AG04450 (cell line): ENCODE data around the gene NOSTRIN. TPM values are rescaled to one million over a fixed set of nuclear protein-coding genes. Genes with fewer than 3 reads are reported as not detected.

Experiments
- CTCF ChIA-PET: fragments of 300-600, 350-600 bp; formaldehyde crosslinking; extraction: SDS; loops from one replicate; lab custom pipeline; 2022; ENCODE audit warnings: antibody characterized with exemption, inconsistent platforms; lab: Charles Lee
- POLR2A ChIA-PET: fragments of 350-600 bp; formaldehyde crosslinking; extraction: SDS; loops from one replicate; lab custom pipeline; 2021; ENCODE audit warnings: antibody characterized with exemption, inconsistent platforms; lab: Yijun Ruan, JAX
- DNase-seq: peaks from one replicate; pipeline ENCODE4 v3.0.0-alpha.2; 2011; ENCODE audit warnings: low read depth, low spot score
- H3K27ac ChIP-seq: one replicate; pipeline ENCODE4 v1.5.1; 2012; ENCODE audit warnings: low read depth, low read length, control low read depth
- H3K27me3 ChIP-seq: one replicate; pipeline ENCODE4 v1.6.0; 2012; ENCODE audit warnings: low read length; ENCODE audit not compliant: control insufficient read depth, insufficient read depth
- H3K4me3 ChIP-seq: 2 replicates; pipeline ENCODE4 v1.5.1; 2011; ENCODE audit warnings: mild to moderate bottlenecking, low read depth, low read length, control low read depth
- H3K9me3 ChIP-seq: 2 replicates; pipeline ENCODE4 v1.5.1; 2012; ENCODE audit warnings: low read length; ENCODE audit not compliant: control insufficient read depth, insufficient read depth
- polyA plus RNA-seq: library from polyadenylated mRNA; depleted of rRNA; stranded (reverse); fragments of >200 nt; gene quantifications from 2 replicates; pipeline ENCODE4 v1.2.3, GENCODE V29; 2011
- TF ChIP-seq, protein P1 (sequence below): IDR thresholded peaks from 2 replicates; pipeline ENCODE4 v1.5.1; 2011; ENCODE audit warnings: low read depth, low read length, control low read depth, inconsistent platforms

The NOSTRIN gene
- polyA plus RNA-seq, 1 experiment, result 0.10 TPM

DNA sequence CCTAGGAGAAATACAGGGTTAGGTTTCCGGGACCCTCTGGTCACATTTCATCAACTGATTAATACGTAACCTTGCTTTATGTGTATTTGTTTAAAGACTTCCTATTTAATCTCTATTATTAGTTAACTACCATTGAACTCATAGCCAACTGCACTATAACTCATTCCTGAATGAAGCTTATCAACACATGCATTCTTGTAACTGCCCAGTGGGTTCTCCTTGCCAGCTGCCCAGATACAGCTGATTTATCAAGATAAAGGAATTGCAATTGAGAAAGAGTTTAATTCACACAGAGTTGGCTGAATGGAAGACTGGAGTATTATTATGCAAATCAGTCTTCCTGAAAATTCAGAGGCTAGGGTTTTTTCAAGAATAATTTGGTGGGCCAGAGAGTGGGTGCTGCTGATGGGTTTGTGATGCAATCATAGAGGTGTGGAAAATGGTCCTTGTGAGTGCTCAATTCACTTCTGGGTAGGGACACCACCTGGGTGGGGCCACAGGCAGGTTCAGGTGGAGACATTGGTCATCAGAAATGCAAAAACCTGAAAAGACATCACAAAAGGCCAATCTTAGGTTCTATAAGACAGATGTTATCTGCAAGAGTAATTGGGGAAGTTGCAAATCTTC lies 21.1 kb upstream of the NOSTRIN start:
- no peaks in the 10 kb centered on the region for H3K9me3 ChIP-seq
- ChIA-PET CTCF (interaction anchor here (1.0 kb wide), 1 partner anchor 435 kb away, joined by 4 read pairs; no protein-coding TSS in a partner anchor), POLR2A (no interaction called here)
- H3K27ac ChIP-seq, result no peak overlapping the region
- no peak overlapping the region for H3K4me3 ChIP-seq
- DNase-seq, result no peak
- H3K27me3 ChIP-seq, result peaks cover 3% of the 10 kb centered on the region
- TF ChIP-seq, protein P1, sequence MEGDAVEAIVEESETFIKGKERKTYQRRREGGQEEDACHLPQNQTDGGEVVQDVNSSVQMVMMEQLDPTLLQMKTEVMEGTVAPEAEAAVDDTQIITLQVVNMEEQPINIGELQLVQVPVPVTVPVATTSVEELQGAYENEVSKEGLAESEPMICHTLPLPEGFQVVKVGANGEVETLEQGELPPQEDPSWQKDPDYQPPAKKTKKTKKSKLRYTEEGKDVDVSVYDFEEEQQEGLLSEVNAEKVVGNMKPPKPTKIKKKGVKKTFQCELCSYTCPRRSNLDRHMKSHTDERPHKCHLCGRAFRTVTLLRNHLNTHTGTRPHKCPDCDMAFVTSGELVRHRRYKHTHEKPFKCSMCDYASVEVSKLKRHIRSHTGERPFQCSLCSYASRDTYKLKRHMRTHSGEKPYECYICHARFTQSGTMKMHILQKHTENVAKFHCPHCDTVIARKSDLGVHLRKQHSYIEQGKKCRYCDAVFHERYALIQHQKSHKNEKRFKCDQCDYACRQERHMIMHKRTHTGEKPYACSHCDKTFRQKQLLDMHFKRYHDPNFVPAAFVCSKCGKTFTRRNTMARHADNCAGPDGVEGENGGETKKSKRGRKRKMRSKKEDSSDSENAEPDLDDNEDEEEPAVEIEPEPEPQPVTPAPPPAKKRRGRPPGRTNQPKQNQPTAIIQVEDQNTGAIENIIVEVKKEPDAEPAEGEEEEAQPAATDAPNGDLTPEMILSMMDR, result no peak

DNA sequence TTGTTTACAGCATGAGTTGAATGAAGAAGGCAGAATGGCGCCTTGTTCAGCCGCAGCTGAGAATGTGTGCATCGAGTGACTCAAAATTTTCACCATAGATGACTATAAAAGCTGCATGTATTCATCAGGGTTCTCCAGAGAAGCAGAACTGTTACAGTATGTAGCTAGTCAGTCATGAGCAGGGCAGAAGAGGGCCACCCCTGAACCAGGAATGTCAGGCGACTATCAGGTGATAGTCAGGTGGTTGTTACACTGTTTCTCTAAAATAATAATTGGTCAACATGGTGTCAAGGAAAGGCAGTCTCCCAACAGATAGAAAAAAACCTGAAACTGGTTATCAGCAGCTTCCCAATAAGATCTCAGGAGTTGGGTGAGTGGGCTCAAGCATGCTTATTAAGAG lies 20.2 kb upstream of the NOSTRIN start:
- H3K4me3 ChIP-seq, result no peak overlapping the region
- POLR2A ChIA-PET, result no interaction called here
- TF ChIP-seq, protein P1, result no peak

DNA sequence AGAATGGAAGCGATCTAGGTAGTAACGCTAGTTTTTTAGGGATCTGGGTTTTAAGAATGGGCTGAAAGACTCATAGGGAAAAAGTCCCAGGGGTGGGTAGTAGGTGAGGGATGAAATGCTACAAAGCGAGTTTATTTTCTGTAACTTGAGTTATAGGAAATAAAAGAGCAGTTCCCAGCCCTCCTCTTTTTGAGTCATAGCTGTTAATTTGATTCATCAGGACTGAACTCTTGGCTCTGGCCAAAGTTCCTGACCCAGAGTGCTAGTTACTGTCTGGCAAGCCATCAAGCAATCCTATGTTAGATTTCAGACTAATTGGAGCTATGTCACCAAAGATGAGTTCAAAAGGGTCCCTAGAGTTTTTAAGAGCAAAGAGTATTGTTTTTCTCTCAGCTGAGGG lies 17.4 kb upstream of the NOSTRIN start:
- Histone ChIP-seq H3K27me3 (peaks cover 5% of the 10 kb centered on the region), H3K27ac (no peak overlapping the region), H3K9me3 (no peaks in the 10 kb centered on the region), H3K4me3 (no peak overlapping the region)
- ChIA-PET POLR2A (no interaction called here), CTCF (interaction anchor here (1.5 kb wide), 1 partner anchor 11 kb away, joined by 5 read pairs; no protein-coding TSS in a partner anchor)
- no peak for DNase-seq
- TF ChIP-seq, protein P1, result no peak

More for the DNA sequence above, 20.2 kb upstream of the NOSTRIN start:
- DNase-seq, result no peak
- CTCF ChIA-PET, result interaction anchor here (1.0 to 1.3 kb wide), 2 partner anchors 8 to 436 kb away, joined by 3 to 4 read pairs; no protein-coding TSS in a partner anchor
- Histone ChIP-seq H3K27ac (no peak overlapping the region), H3K27me3 (peaks cover 5% of the 10 kb centered on the region), H3K9me3 (no peaks in the 10 kb centered on the region)

DNA sequence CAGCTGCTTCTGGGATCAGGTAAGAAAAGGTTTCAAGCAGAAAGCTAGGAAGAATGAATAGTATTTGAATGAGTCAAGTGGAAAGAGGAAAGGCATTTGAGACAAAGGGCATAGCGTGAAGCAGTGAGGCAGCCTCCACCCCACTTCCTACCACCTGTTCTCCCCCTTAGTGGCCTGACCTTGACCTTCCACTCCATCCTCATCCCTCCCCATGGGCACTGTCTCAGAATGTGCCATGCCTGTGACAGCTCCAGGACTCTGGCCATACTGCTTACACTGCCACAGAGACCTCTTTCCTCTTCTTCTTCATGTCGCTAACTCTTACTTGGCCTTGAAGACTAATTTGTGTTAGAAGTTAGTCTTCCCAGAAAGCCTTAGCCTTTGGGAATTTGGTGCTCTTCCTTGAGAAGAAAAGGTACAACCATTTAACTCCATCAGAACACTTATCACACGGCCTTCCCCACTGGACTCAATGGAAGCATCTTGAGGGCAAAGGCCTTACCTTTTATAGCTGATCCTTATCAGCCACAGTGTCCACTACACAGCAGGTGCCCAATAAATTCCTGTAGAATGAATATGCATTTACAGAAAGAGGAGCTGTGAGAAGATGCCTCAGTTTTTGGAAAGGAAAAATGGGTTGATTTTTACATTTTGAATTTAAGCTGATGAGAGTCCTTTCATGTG lies 15.2 kb upstream of the NOSTRIN start:
- no peak overlapping the region for H3K27ac ChIP-seq
- CTCF ChIA-PET, result interaction anchor here (1.5 kb wide), 1 partner anchor 14 kb away, joined by 5 read pairs; no protein-coding TSS in a partner anchor
- no peaks in the 10 kb centered on the region for H3K9me3 ChIP-seq
- no peak for DNase-seq
- H3K4me3 ChIP-seq, result no peak overlapping the region
- TF ChIP-seq, protein P1, result no peak
- POLR2A ChIA-PET, result no interaction called here
- H3K27me3 ChIP-seq, result peaks cover 5% of the 10 kb centered on the region
